T1000 (cell line): ENCODE measurements around the gene DPM3.
"Not testable (repeated sequence)": the region's sequence is repeated elsewhere in the genome, so short reads cannot be mapped to it uniquely, and the experiment has no call there.

ENCODE experiments used
- DNase-seq: peaks from one replicate; lab custom pipeline; 2025; ENCODE audit warnings: mixed read lengths; lab: John Stamatoyannopoulos, UW

DPM3 gene

DNA sequence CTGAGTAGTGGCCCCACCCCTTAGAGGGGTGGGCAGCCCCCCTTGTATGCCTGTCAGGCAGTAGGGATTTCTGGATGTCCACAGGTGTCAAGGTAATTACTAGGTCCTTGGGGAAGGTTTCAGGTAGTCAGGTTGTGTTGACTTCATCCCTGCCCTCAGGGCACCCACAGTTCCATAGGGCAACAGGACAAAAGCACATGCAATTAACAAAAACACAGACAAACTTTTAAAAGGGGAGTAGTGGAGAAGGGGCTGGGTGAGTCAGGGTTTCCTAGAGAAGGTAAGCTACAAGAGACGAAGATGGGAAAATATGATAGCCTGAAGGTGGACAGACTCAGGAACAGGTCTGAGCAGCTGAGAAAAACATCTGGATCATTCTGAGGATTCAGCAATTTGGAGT, 18.7 kb upstream of the DPM3 start:
- no peak for DNase-seq

- not testable (repeated sequence) for DNase-seq
Observed at GRCh38 chr1:155155996-155156643, 15.8 kb upstream of the DPM3 start.

- DNase-seq = no peak
Observed at GRCh38 chr1:155145491-155145890, 5.2 kb upstream of the DPM3 start.

GRCh38 chr1:155141749-155142148, 1.4 kb upstream of the DPM3 start:
- DNase-seq = no peak

GRCh38 chr1:155140630-155140953, 261 bp upstream of the DPM3 start:
- DNase-seq = no peak

DNA sequence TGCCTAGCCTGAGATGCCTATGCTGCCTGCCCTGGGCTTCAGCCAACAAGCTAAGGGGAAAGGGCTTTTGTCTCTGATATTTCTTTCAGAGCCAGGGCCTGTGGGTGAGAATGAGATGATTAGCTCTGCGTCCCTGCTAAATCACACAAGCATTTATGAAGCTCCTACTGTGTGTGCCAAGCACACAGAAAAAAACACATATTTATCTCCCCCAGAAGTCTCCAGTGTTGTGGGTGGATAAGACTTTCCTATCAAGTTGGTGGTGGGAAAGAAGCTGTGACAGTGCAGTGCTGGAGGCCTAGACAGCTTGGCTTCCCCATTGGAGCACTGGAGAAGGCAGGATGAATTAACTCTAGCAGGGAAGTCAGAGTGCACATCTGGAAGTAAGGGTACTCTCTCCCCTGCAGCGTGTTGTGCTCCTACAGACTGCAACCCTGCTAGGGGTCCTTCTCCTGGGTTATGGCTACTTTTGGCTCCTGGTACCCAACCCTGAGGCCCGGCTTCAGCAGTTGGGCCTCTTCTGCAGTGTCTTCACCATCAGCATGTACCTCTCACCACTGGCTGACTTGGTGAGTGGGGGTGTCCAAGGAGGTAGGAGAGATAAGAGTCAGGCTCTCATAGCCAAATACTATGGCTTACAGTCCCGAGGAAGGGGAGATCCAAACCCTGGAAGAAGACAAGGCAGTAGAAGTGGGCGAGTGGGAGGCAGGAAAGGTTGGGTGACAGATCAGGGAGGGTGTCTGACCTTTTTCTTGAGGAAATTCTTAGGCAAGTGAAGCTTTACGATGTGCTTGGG, 3.0 kb downstream of the DPM3 start:
- no peak for DNase-seq

DNA sequence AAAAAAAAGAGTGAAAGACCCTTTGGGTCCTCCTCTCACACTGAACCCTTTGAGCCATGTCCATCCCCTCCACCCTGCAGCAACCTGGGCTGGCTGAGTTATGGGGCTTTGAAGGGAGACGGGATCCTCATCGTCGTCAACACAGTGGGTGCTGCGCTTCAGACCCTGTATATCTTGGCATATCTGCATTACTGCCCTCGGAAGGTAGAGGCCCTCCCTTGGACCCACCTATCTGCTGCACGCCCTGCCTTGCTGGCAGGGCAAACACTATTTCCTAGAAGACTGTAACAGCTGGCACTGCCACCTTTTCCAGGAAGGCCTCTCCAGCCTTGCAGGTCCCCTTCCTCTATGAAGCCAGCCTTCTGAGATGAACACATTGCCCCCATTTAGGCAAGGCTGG, 3.6 kb downstream of the DPM3 start:
- DNase-seq = no peak

DNA sequence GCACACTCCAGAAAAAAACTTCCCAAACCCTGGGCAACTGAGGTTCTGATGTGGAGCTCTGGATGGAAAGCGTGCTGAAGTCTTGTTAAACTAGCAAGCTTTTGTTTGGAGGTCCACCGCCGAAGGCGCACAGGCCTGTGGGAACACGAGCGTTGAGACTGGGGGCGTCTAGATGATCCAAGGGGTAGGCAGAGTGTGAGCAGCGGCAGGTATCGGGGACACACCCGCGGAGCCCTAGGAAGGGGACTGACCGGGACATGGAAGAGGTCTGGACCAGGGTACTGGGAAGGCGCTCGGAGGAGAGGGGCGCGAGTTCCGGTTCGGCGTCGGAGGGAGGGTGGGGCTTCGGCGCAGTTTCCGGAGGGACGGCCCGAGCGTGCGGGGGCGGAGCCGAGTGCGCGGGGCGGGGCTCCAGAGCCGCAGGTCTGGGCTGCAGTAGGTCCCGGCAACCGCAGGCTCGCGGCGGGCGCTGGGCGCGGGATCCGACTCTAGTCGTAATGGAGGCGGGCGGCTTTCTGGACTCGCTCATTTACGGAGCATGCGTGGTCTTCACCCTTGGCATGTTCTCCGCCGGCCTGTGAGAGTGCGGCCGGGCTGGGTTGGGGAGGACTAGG, 4.8 kb downstream of the DPM3 start, which contains the start of gene SLC50A1:
TSS of gene SLC50A1 (plus strand) at position 438 of the 614 bp plus-strand sequence. CDS start at position 498, 60 bp downstream.
- DNase-seq = peak; percentile 90

DNA sequence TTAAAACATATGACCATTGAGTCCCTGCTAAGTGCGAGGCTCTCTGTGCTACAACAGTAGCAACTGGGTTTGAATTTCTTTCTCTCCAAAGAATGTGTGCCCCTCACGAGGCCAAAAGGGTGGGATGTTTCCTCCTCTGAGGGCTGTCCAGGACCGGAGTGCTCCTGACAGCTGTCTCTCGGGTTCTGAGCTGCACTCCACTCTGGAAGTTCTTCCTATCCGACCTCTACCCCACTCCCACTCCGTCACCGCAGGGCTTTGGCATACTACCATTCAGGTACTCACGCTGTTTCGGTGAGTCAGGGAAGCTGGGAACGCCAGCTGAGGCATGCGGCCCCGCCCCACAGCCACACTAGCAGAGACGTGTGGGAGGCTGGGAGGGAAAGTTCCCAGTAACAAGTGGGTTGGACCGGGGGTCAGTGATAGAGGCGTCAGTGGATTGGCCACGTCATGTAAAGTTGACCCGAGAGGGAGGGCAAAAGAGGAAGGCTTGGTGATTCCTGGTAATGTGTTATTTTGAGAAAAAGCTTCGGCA, 5.4 kb downstream of the DPM3 start:
- peak; percentile 81 for DNase-seq

GRCh38 chr1:155134322-155134721, 6.0 kb downstream of the DPM3 start:
- no peak for DNase-seq

DNA sequence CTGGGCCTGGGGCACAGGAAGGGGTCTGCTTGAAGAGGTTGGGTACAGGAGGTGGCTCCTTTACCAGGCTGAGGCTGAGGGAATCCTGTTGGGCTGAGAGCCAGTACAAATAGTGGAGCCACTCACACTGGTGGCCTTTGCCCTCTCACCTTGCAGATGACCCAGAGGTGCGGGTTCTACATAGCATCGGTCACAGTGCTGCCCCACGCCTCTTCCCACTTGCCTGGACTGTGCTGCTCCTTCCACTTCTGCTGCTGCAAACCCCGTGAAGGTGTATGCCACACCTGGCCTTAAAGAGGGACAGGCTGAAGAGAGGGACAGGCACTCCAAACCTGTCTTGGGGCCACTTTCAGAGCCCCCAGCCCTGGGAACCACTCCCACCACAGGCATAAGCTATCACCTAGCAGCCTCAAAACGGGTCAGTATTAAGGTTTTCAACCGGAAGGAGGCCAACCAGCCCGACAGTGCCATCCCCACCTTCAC, 6.5 kb downstream of the DPM3 start:
- DNase-seq = no peak

GRCh38 chr1:155131856-155132255, 8.5 kb downstream of the DPM3 start:
- no peak for DNase-seq

DNA sequence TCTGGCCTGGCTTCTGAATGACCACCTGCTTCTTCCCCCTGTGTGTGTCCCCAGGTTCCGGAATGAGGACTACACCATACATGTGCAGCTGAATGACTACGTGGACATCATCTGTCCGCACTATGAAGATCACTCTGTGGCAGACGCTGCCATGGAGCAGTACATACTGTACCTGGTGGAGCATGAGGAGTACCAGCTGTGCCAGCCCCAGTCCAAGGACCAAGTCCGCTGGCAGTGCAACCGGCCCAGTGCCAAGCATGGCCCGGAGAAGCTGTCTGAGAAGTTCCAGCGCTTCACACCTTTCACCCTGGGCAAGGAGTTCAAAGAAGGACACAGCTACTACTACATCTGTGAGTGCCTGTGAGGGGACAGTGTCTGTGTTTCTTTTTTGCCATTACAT, 9.0 kb downstream of the DPM3 start:
- no peak for DNase-seq

- DNase-seq = no peak
Observed at GRCh38 chr1:155130272-155131006, 9.9 kb downstream of the DPM3 start.

- no peak for DNase-seq
Observed at GRCh38 chr1:155128755-155129473, 11.4 kb downstream of the DPM3 start.

GRCh38 chr1:155127967-155128754, 12.2 kb downstream of the DPM3 start:
- no peak for DNase-seq

DNA sequence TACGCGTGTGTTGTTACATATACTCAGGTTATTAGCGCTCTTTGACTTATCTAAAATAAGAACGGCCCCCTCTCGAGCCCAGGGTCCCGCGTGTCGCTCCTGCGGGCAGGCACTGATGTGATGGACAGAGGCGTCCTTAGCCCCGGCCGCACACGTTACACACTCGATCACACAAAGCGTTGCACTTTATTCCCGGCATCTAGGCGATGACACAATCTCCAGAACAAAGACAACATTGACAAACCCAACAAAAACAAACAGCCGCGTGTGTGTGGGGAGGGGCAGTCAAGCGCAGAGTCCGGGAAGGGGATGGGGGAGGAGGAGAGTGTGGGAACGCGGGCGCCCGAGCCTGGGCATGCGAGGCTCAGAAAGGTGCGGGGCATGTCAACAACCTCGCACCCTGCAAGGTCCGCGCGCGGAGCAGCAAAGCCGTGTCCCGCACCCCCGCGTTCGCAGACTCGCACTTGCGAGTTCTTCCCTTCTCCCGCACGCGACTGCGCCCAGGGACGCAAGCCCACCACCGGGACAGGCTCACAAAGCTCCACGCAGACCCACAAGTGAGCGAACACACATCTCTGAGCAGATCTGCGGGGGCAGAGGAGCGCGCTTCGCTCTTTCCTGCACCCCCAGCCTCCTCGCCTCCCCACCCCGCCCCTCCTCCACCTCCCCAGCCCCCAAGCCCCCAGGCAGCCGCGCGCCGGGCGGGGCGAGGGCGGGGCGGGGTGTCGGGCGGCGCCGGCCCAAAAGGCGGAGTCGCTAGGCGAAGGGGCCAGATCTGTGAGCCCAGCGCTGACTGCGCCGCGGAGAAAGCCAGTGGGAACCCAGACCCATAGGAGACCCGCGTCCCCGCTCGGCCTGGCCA, 13.0 kb downstream of the DPM3 start, which contains the start of gene EFNA1:
TSS of gene EFNA1 (plus strand) at position 772 of the 862 bp plus-strand sequence. CDS start 102 bp downstream, outside the sequence.
- no peak for DNase-seq

DNA sequence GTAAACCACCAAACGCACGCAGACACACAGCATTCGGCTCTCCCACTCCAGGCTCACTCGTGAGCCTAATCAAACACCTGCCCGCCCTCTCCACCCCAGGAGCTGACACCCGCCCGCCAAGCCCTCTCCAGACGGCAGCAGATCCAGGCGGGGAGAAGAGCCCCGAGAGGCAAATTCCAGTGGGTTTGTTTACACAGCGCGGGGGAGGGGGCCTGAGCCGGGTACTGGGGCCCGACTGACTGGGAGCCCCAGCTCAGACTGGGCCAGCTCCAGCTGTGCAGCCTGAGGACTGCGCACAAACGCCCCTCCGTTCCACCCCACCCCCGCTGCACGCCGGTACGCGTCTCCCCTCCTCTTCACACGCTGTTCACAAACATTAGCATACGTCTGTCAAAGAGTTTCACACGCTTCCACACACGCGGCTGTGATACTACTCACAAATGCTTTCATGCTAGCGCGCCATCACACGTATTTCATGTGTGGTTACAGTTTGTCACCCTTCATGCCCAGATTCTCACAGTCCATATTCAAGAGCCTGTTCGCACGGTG, 13.7 kb downstream of the DPM3 start:
- DNase-seq = no peak

- DNase-seq = no peak
Observed at GRCh38 chr1:155125946-155126555, 14.3 kb downstream of the DPM3 start.
